B cell (primary cell): ENCODE data around the gene TMC1. TPM values are rescaled to one million over a fixed set of nuclear protein-coding genes. Genes with fewer than 3 reads are reported as not detected.

Experiments
- ATAC-seq: fragments of 200-7000 bp; cut with Tn5 transposase; one replicate; pipeline ENCODE4 v1.10.0; 2021; ENCODE audit warnings: low read depth, mild to moderate bottlenecking, moderate number of reproducible peaks, moderate library complexity
- CTCF ChIA-PET: fragments of 350-600 bp; sonication (Branson Sonifier 250); formaldehyde crosslinking; loops from one replicate; lab custom pipeline; 2021; ENCODE audit warnings: antibody characterized with exemption, inconsistent platforms; lab: Charles Lee
- POLR2A ChIA-PET: fragments of 350-600 bp; sonication (Branson Sonifier 250); formaldehyde crosslinking; loops from one replicate; lab custom pipeline; 2021; ENCODE audit warnings: antibody characterized with exemption; lab: Charles Lee
- DNase-seq: peaks from one replicate; pipeline ENCODE4 v3.0.0; 2013
- H2AFZ ChIP-seq: 2 replicates; pipeline ENCODE4 v1.6.1; 2012; ENCODE audit warnings: mild to moderate bottlenecking, low read depth, low read length; ENCODE audit not compliant: insufficient read depth, poor library complexity, severe bottlenecking
- H3K27ac ChIP-seq, 2 donors: 1 replicate in 1 of 2; 2 replicates in 1 of 2; pipeline ENCODE4 v1.5.1; 2012 to 2013; ENCODE audit warnings: low read length in 2 of 2, mild to moderate bottlenecking in 2 of 2, moderate library complexity in 1 of 2
- H3K27me3 ChIP-seq, 4 experiments: fragments of 200-600 bp in 1 of 4; sonication (generic) in 1 of 4; replicated peaks in 1 of 4; 1 replicate in 2 of 4; 2 replicates in 2 of 4; pipeline versions ENCODE4 v1.6.1 to v1.7.0; 2013 to 2016; ENCODE audit warnings: low read length in 3 of 4, mild to moderate bottlenecking in 2 of 4, mixed read lengths in 1 of 4, moderate library complexity in 1 of 4; ENCODE audit not compliant: insufficient read depth in 4 of 4, control insufficient read depth in 3 of 4; ENCODE audit errors: control extremely low read depth in 1 of 4
- H3K36me3 ChIP-seq, 2 experiments: replicated peaks in 1 of 2; 1 replicate in 1 of 2; 2 replicates in 1 of 2; pipeline versions ENCODE4 v1.6.1 to v1.7.1; 2013; ENCODE audit warnings: low read length in 1 of 2; ENCODE audit not compliant: insufficient read depth in 2 of 2, control insufficient read depth in 1 of 2; ENCODE audit errors: control extremely low read depth in 1 of 2, extremely low read depth in 1 of 2
- H3K4me1 ChIP-seq, 2 donors: fragments of 200-600 bp in 1 of 2; sonication (generic) in 1 of 2; 1 replicate in 1 of 2; 2 replicates in 1 of 2; pipeline versions ENCODE4 v1.5.1 to v1.6.1; 2013 to 2017; ENCODE audit warnings: low read length in 2 of 2; ENCODE audit not compliant: control insufficient read depth in 2 of 2, insufficient read depth in 2 of 2
- H3K4me2 ChIP-seq: replicated peaks from 2 replicates; pipeline ENCODE3; 2012; ENCODE audit warnings: mild to moderate bottlenecking, low read depth, low read length; ENCODE audit not compliant: poor library complexity, severe bottlenecking
- H3K4me3 ChIP-seq, 5 experiments: fragments of 200-600 bp in 1 of 5; sonication (generic) in 1 of 5; 1 replicate in 3 of 5; 2 replicates in 2 of 5; pipeline versions ENCODE4 v1.5.1 to v1.7.0; 2011 to 2016; ENCODE audit warnings: low read length in 4 of 5, mild to moderate bottlenecking in 4 of 5, low read depth in 2 of 5, control low read depth in 1 of 5, moderate library complexity in 1 of 5; ENCODE audit not compliant: insufficient read depth in 1 of 5; ENCODE audit errors: control extremely low read depth in 1 of 5, extremely low read depth in 1 of 5
- H3K79me2 ChIP-seq: fragments of 200-600 bp; sonication (generic); one replicate; pipeline ENCODE4 v1.6.0; 2016; ENCODE audit warnings: low read length; ENCODE audit not compliant: control insufficient read depth, insufficient read depth
- H3K9ac ChIP-seq: fragments of 200-600 bp; sonication (generic); 2 replicates; pipeline ENCODE4 v1.6.1; 2017; ENCODE audit warnings: mild to moderate bottlenecking, low read length, moderate library complexity
- H3K9me3 ChIP-seq, 3 donors: one replicate each; pipeline versions ENCODE4 v1.6.1 to v1.7.1; 2013; ENCODE audit warnings: low read length in 2 of 3; ENCODE audit not compliant: control insufficient read depth in 2 of 3, insufficient read depth in 1 of 3; ENCODE audit errors: control extremely low read depth in 1 of 3
- H4K20me1 ChIP-seq: 2 replicates; pipeline ENCODE4 v1.6.0; 2012; ENCODE audit warnings: mild to moderate bottlenecking, low read length; ENCODE audit not compliant: insufficient read depth, control insufficient read depth, poor library complexity, severe bottlenecking
- H3K27ac Mint-ChIP-seq: one replicate; pipeline ENCODE4 v1.8.0; 2021; ENCODE audit warnings: mixed read lengths
- H3K27me3 Mint-ChIP-seq: one replicate; pipeline ENCODE4 v1.8.0; 2021; ENCODE audit warnings: mixed read lengths
- H3K4me1 Mint-ChIP-seq: one replicate; pipeline ENCODE4 v1.8.0; 2021; ENCODE audit warnings: mixed read lengths
- H3K4me3 Mint-ChIP-seq: one replicate; pipeline ENCODE4 v1.8.0; 2021; ENCODE audit warnings: mixed read lengths
- H3K9me3 Mint-ChIP-seq: one replicate; pipeline ENCODE4 v1.8.0; 2022; ENCODE audit warnings: mixed read lengths; ENCODE audit not compliant: insufficient read depth
- CTCF ChIP-seq: fragments of 200-600 bp; IDR thresholded peaks from one replicate; pipeline ENCODE4 v1.8.0; 2022; ENCODE audit warnings: antibody characterized with exemption, mild to moderate bottlenecking
- EZH2 ChIP-seq: IDR thresholded peaks from 2 replicates; pipeline ENCODE4 v1.6.1; 2012; ENCODE audit warnings: borderline replicate concordance, low read depth, mild to moderate bottlenecking, moderate library complexity, low read length; ENCODE audit not compliant: insufficient read depth, poor library complexity, severe bottlenecking
- WGBS: methylation state at CpG from one replicate; pipeline ENCODE4 v1.1.5; 2013; ENCODE audit warnings: missing lambda C conversion rate; ENCODE audit not compliant: insufficient coverage; 5-methylcytosine and 5-hydroxymethylcytosine counted together
- intact Hi-C: fragments of 100-400 bp; cut with micrococcal nuclease; formaldehyde crosslinking; loops from one replicate; pipeline ENCODE4 v1.10.0; 2022
- polyA plus RNA-seq: library from polyadenylated mRNA; depleted of rRNA; stranded (reverse); fragments of >200 nt; gene quantifications from 2 replicates; pipeline ENCODE4 v1.2.3, GENCODE V29; 2012
- total RNA-seq, 2 donors: library from RNA; stranded (reverse); fragments of 120-200 nt in 1 of 2; gene quantifications; 1 replicate in 1 of 2; 2 replicates in 1 of 2; pipeline versions ENCODE4 v1.2.3 to v1.2.4, GENCODE V29; 2013 to 2022

Gene TMC1
- total and polyA plus RNA-seq, 2 donors (not counting 1 experiment from before 2014, with no cell fraction given), result not detected

- H3K9ac ChIP-seq, result no peak overlapping the region
- no peaks in the 10 kb centered on the region for H3K4me1 ChIP-seq
- DNase-seq (no peak), ATAC-seq (no peak)
- no peaks in the 10 kb centered on the region for H3K27me3 ChIP-seq
- TF ChIP-seq CTCF, result no peak
- TF ChIP-seq EZH2, result no peak
- no CpG with 5 or more reads among the region's 2 CpGs for WGBS
- ChIA-PET POLR2A (no interaction called here), CTCF (no interaction called here)
- Mint-ChIP-seq H3K4me1 (no peaks in the 10 kb centered on the region), H3K27me3 (peaks cover 6% of the 10 kb centered on the region), H3K4me3 (no peak overlapping the region), H3K9me3 (no peaks in the 10 kb centered on the region), H3K27ac (no peak overlapping the region)
- no peaks in the 10 kb centered on the region for H3K36me3 ChIP-seq
- intact Hi-C loops, result no loop called here
- H3K27ac ChIP-seq, result no peak overlapping the region
- H3K79me2 ChIP-seq, result no peaks in the 10 kb centered on the region
- H2AFZ ChIP-seq, result no peak overlapping the region
- no peaks in the 10 kb centered on the region for H4K20me1 ChIP-seq
- no peaks in the 10 kb centered on the region for H3K9me3 ChIP-seq
- no peak overlapping the region for H3K4me2 ChIP-seq
- no peak overlapping the region for H3K4me3 ChIP-seq
Measured at GRCh38 chr9:72627147-72627546, 105.7 kb downstream of the TMC1 start.

GRCh38 chr9:72627956-72628540, 106.6 kb downstream of the TMC1 start:
- Histone ChIP-seq H3K4me2 (no peak overlapping the region), H3K9ac (no peak overlapping the region)

More at GRCh38 chr9:72627956-72628540, 106.6 kb downstream of the TMC1 start:
- 87% methylated on average over 6 of the region's 7 CpGs for WGBS
- Histone ChIP-seq H2AFZ (no peak overlapping the region), H4K20me1 (no peaks in the 10 kb centered on the region), H3K27me3 (no peaks in the 10 kb centered on the region), H3K4me3 (no peak overlapping the region), H3K4me1 (no peaks in the 10 kb centered on the region), H3K27ac (no peak overlapping the region), H3K79me2 (no peaks in the 10 kb centered on the region), H3K36me3 (no peaks in the 10 kb centered on the region), H3K9me3 (no peaks in the 10 kb centered on the region)
- no peaks in the 10 kb centered on the region for H3K9me3 Mint-ChIP-seq
- CTCF ChIA-PET, result no interaction called here
- POLR2A ChIA-PET, result no interaction called here
- DNase-seq (no peak), ATAC-seq (no peak)
- H3K4me1 Mint-ChIP-seq, result no peaks in the 10 kb centered on the region
- H3K4me3 Mint-ChIP-seq, result no peak overlapping the region
- intact Hi-C loops, result no loop called here
- TF ChIP-seq EZH2, result no peak
- no peak for TF ChIP-seq CTCF
- peaks cover 5% of the 10 kb centered on the region for H3K27me3 Mint-ChIP-seq
- H3K27ac Mint-ChIP-seq, result no peak overlapping the region
